Omental fat pad (tissue), 4 donors: ENCODE results near the gene CDK16. TPM values are rescaled to one million over a fixed set of nuclear protein-coding genes. Genes with fewer than 3 reads are reported as not detected.

Experiments used
- ATAC-seq: fragments of 150-250 bp; one replicate; pipeline ENCODE4 v1.9.1; 2016; ENCODE audit warnings: mild to moderate bottlenecking, moderate library complexity; ENCODE audit not compliant: low FRiP score
- DNase-seq: peaks from one replicate; pipeline ENCODE4 v3.0.0-alpha.2; 2019; ENCODE audit warnings: low spot score
- total RNA-seq, 4 donors: library from RNA; depleted of rRNA; stranded (reverse); fragments of >200 nt; gene quantifications; one replicate each; pipeline ENCODE4 v1.1.0, GENCODE V29; 2016
- TF ChIP-seq, protein P1 (sequence below), 3 donors: fragments of 450-650 bp; IDR thresholded peaks; one replicate each; pipeline ENCODE4 v1.5.1; 2016 to 2017; ENCODE audit warnings: antibody characterized with exemption in 3 of 3, mild to moderate bottlenecking in 3 of 3, moderate library complexity in 2 of 3

Gene CDK16
- total RNA-seq, 4 donors from 2014 or later, result 72.4 to 120 (median 102) TPM

DNA sequence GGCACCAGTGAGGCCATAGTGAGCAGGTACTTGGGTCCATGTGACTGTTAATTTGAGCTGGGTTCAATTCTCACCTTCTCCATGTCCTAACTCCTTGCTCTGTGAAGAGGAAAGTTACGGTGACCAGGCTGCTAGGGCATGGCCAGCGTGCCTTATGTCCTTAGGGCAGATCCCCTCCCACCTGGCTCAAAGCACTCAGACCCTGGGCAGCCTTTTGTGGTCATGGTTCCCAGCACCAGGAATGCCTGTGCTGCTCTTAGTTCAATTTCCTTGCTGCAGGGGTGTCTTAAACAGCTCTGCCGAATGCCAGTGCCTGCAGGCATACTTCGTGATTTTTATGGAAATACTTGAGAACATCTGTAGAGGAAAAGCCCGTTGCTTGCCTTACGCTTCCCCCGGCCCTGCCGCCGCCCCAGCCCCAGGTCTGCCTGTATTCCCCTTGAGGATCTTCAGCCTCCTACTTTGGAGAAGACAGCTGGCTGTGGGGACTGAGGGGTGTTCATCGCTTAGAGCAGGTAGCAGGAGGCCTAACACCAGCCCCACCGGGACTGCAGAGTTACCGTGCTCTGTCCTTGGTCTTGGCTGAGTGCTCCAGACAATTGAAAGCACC lies 3.1 kb upstream of the CDK16 start:
- no peak for DNase-seq
- no peak for ATAC-seq
- TF ChIP-seq, protein P1, sequence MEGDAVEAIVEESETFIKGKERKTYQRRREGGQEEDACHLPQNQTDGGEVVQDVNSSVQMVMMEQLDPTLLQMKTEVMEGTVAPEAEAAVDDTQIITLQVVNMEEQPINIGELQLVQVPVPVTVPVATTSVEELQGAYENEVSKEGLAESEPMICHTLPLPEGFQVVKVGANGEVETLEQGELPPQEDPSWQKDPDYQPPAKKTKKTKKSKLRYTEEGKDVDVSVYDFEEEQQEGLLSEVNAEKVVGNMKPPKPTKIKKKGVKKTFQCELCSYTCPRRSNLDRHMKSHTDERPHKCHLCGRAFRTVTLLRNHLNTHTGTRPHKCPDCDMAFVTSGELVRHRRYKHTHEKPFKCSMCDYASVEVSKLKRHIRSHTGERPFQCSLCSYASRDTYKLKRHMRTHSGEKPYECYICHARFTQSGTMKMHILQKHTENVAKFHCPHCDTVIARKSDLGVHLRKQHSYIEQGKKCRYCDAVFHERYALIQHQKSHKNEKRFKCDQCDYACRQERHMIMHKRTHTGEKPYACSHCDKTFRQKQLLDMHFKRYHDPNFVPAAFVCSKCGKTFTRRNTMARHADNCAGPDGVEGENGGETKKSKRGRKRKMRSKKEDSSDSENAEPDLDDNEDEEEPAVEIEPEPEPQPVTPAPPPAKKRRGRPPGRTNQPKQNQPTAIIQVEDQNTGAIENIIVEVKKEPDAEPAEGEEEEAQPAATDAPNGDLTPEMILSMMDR (IDR thresholded peaks at IDR 0.05), result no peak

DNA sequence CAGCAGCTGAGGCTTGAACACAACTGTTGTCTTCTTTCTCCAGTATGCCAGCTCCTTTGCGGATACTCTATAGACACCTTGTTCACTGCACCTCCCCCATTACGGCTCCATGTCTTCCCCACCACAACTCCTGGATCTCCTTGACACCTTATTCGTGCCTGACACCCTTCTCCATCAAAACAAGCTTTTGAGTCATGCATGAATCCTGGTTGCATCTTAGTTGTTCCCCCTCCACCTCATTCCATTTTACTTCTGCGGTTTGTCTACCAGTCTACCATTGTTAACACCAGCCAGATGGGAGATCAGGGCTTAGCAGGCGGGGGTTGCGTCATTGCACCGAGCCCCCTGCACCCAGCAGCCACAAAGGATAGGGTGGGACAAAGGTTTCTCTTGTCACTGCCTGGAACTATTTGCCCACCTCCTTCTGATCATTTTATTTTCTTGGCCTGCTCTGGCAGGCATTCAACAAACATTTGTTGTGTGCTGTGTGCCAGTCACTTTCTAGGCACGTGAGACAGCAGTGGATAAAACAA lies 2.0 kb upstream of the CDK16 start:
- DNase-seq, result no peak
- TF ChIP-seq, protein P1 (IDR thresholded peaks at IDR 0.05), result no peak
- no peak for ATAC-seq

DNA sequence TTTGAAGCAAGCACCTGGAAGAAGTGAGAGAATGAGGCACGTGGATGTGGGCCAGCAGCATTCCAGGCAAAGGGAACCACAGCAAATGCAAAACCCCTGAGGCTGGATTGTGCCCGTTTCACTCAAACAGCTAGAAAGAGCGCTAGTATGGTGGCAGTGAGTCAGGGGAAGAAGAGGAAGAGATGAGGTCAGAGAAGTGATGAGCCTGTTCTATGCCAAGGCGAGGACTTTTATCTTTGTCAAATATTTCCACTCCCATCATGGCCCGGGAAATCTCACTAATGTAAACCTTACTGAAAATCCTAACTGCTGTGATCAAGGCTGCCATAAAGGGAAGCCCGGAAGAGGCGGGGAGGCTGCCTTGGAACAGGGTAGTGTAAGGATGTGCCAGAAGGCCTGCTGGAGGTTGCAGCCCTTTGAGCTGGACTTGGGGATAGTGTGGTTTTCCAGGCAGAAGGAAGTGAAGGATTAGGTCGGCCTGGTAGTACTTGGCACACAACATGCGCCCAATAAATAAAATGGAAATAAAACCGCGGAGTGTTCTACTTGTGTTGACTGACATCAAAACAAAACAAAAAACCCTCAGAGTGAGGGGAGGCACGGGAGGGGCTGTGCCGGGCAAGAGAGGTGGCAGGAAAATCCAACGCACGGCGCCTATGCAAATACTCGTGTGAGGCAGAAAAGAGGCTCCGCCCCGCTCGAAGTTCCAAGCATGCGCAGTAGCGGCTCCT lies 1.2 kb upstream of the CDK16 start:
- ATAC-seq (peak; percentile 30), DNase-seq (no peak)
- TF ChIP-seq, protein P1 (IDR thresholded peaks at IDR 0.05), result no peak

DNA sequence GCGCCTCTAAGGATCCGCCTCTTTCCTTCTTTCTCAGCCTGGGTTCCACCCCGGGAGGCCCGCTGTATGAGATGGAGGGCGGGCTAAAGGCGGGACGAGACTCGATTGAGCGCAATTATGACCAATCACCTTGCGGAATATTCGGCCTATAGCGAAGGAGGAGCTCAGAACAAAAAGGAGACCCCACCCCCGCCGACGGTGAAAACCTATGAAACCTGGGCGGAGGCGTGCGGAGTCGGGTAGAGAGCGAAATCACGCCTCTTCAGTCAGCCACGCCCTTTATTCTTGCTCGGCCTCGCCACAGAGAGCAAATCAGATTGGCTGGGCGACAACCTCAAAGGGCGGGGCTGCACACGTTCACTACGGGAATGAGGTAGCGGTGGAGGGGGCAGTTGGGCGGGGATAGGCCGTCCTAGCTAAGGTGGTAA lies 615 bp upstream of the CDK16 start:
- TF ChIP-seq, protein P1 (IDR thresholded peaks at IDR 0.05), result no peak
- DNase-seq, result peak; percentile 91
- ATAC-seq, result peak; percentile 92

DNA sequence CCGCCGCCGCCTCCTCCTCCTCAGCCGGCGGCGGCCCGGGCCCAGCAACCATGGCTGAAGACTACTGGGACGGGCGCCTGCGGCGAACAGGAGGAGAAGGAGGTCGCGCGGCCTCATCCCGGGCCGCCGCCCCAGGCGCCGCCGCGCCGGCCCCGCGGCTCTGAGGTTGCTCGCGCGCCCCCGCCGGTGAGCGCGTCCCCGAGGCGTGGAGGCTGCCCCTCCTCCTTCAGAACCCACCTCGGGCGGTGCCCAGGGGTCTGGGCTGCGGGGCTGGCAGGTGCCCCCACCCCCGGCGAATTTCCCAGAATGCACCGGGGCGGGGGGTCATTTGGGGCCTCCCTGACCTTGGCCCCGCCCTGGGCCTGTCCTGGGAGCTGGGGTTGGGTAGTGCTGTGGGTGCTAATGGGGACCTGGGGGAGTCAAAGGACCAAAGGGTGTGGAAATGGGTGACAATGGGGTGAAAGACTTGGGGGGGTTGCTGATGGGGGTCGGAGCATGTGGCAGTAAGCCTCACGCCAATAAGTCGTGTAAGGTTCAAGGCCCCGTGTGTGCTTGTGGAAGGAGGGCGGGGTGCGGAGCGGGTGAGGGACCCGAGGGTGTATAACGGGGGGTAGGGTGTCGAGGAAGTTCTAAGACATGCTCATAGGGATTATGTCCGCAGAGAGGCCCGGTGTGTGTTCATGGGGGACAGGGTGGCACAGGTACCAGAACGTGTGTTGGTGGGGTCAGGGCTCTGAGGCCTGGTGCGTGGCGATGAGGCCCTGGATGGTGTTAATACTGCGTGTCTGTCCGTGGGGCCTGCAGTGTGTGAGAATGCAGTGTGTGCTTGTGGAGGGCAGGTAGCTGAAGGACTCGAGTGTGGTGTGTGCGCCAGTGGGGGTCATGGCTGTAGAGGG lies 687 bp downstream of the CDK16 start:
- ATAC-seq, result no peak
- DNase-seq, result no peak
- TF ChIP-seq, protein P1 (IDR thresholded peaks at IDR 0.05), result no peak

DNA sequence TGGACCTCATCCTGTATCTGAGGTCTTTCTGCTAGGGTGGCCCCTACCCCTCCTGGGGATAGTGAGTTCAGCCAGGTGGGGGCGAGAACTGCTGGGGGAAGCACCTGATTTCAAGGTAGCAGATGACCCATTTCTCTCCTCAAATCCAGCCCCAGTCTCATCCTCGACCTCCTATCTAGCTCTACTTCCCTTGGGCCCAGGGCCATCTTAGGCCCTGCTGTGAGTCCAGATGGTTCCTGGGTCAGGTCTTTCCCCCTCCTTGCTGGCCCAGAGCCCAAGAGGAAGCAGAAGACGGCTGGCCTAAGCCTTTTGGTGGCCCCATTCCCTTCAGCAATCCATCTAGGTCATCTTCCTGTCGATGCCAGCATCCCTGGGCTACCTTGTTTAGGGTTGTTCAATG lies 3.3 kb downstream of the CDK16 start:
- ATAC-seq (no peak), DNase-seq (no peak)
- TF ChIP-seq, protein P1 (IDR thresholded peaks at IDR 0.05), result no peak
